H9 (cell line): ENCODE data around the gene CACFD1. TPM values are rescaled to one million over a fixed set of nuclear protein-coding genes. Genes with fewer than 3 reads are reported as not detected.

ENCODE experiments used
- DNase-seq: peaks from one replicate; pipeline ENCODE4 v3.0.0-alpha.2; 2017
- H2AFZ ChIP-seq: one replicate; pipeline ENCODE4 v1.6.1; 2013; ENCODE audit warnings: mild to moderate bottlenecking, low read length, control low read depth, moderate library complexity
- H2AK5ac ChIP-seq: 2 replicates; pipeline ENCODE4 v1.6.1; 2013; ENCODE audit warnings: low read length, control low read depth, mixed read lengths; ENCODE audit not compliant: insufficient read length
- H2BK120ac ChIP-seq: one replicate; pipeline ENCODE4 v1.6.1; 2013; ENCODE audit warnings: low read depth, mild to moderate bottlenecking, low read length, control low read depth, inconsistent platforms; ENCODE audit not compliant: poor library complexity, severe bottlenecking
- H2BK12ac ChIP-seq: 2 replicates; pipeline ENCODE4 v1.6.1; 2013; ENCODE audit warnings: low read length, control low read depth, mixed read lengths, low read depth; ENCODE audit not compliant: insufficient read length
- H2BK15ac ChIP-seq: 2 replicates; pipeline ENCODE4 v1.6.1; 2013; ENCODE audit warnings: low read depth, low read length, control low read depth
- H2BK20ac ChIP-seq: one replicate; pipeline ENCODE4 v1.6.1; 2013; ENCODE audit warnings: low read depth, mild to moderate bottlenecking, low read length, control low read depth, inconsistent platforms; ENCODE audit not compliant: poor library complexity, severe bottlenecking
- H2BK5ac ChIP-seq: 2 replicates; pipeline ENCODE4 v1.6.1; 2013; ENCODE audit warnings: low read length, control low read depth, mixed read lengths; ENCODE audit not compliant: insufficient read length
- H3K14ac ChIP-seq: 2 replicates; pipeline ENCODE4 v1.6.1; 2013; ENCODE audit warnings: low read length, control low read depth; ENCODE audit not compliant: insufficient read depth
- H3K18ac ChIP-seq: 2 replicates; pipeline ENCODE4 v1.6.1; 2013; ENCODE audit warnings: low read depth, mild to moderate bottlenecking, mixed read lengths, low read length, control low read depth; ENCODE audit not compliant: insufficient read length
- H3K23ac ChIP-seq: 2 replicates; pipeline ENCODE4 v1.6.1; 2013; ENCODE audit warnings: low read length, control low read depth, mixed read lengths, low read depth; ENCODE audit not compliant: insufficient read length
- H3K23me2 ChIP-seq: 2 replicates; pipeline ENCODE4 v1.6.1; 2013; ENCODE audit warnings: low read depth, mild to moderate bottlenecking, mixed read lengths, low read length, control low read depth; ENCODE audit not compliant: insufficient read length, poor library complexity, severe bottlenecking
- H3K27ac ChIP-seq: 2 replicates; pipeline ENCODE4 v1.5.1; 2013; ENCODE audit warnings: low read length, control low read depth, mixed read lengths, low read depth; ENCODE audit not compliant: insufficient read length
- H3K27me3 ChIP-seq: 2 replicates; pipeline ENCODE4 v1.6.1; 2013; ENCODE audit warnings: low read length, control low read depth, inconsistent platforms; ENCODE audit not compliant: insufficient read depth
- H3K4ac ChIP-seq: 2 replicates; pipeline ENCODE4 v1.6.1; 2013; ENCODE audit warnings: low read depth, mild to moderate bottlenecking, control low read depth, inconsistent platforms, low read length, moderate library complexity
- H3K4me1 ChIP-seq: 2 replicates; pipeline ENCODE4 v1.6.1; 2013; ENCODE audit warnings: low read length, control low read depth, inconsistent platforms; ENCODE audit not compliant: insufficient read depth
- H3K4me2 ChIP-seq: 2 replicates; pipeline ENCODE4 v1.6.1; 2013; ENCODE audit warnings: low read length, control low read depth, mixed read lengths; ENCODE audit not compliant: insufficient read length, insufficient read depth
- H3K56ac ChIP-seq: 2 replicates; pipeline ENCODE4 v1.6.1; 2013; ENCODE audit warnings: low read depth, mild to moderate bottlenecking, mixed read lengths, low read length, control low read depth; ENCODE audit not compliant: insufficient read length
- H3K79me1 ChIP-seq: 2 replicates; pipeline ENCODE4 v1.6.1; 2013; ENCODE audit warnings: low read depth, mild to moderate bottlenecking, moderate library complexity, low read length, control low read depth, inconsistent platforms; ENCODE audit not compliant: insufficient read depth, poor library complexity, severe bottlenecking
- H3K79me2 ChIP-seq: 2 replicates; pipeline ENCODE4 v1.6.1; 2013; ENCODE audit warnings: low read length, control low read depth, inconsistent platforms; ENCODE audit not compliant: insufficient read depth
- H3K9ac ChIP-seq: 2 replicates; pipeline ENCODE4 v1.6.1; 2013; ENCODE audit warnings: low read length, control low read depth, mixed read lengths; ENCODE audit not compliant: insufficient read length; ENCODE audit errors: extremely low read depth
- H3K9me3 ChIP-seq: one replicate; pipeline ENCODE4 v1.6.1; 2013; ENCODE audit warnings: low read depth, low read length, inconsistent platforms; ENCODE audit not compliant: control insufficient read depth
- H3T11ph ChIP-seq: one replicate; pipeline ENCODE4 v1.6.1; 2013; ENCODE audit warnings: mild to moderate bottlenecking, low read length, control low read depth, inconsistent platforms
- H4K20me1 ChIP-seq: one replicate; pipeline ENCODE4 v1.6.1; 2013; ENCODE audit not compliant: control insufficient read depth, insufficient read length, insufficient read depth
- H4K5ac ChIP-seq: 2 replicates; pipeline ENCODE4 v1.6.1; 2013; ENCODE audit warnings: low read depth, mild to moderate bottlenecking, mixed read lengths, low read length, control low read depth; ENCODE audit not compliant: insufficient read length
- H4K8ac ChIP-seq: replicated peaks from 2 replicates; pipeline ENCODE4 v1.6.1; 2013; ENCODE audit warnings: low read length, control low read depth, mixed read lengths, low read depth; ENCODE audit not compliant: insufficient read length
- H4K91ac ChIP-seq: 2 replicates; pipeline ENCODE4 v1.6.1; 2013; ENCODE audit warnings: low read depth, mild to moderate bottlenecking, moderate library complexity, mixed read lengths, low read length, control low read depth; ENCODE audit not compliant: insufficient read length
- H3K27ac Mint-ChIP-seq, 3 experiments: 2 replicates in 2 of 3; 3 replicates in 1 of 3; pipeline ENCODE4 v1.8.0; 2020 to 2021; ENCODE audit warnings: mixed read lengths in 3 of 3, mild to moderate bottlenecking in 1 of 3, moderate library complexity in 1 of 3
- H3K27me3 Mint-ChIP-seq: 2 replicates; pipeline ENCODE4 v1.8.0; 2021; ENCODE audit warnings: low read depth, mild to moderate bottlenecking, moderate library complexity, mixed read lengths
- H3K36me3 Mint-ChIP-seq, 3 experiments: 2 replicates in 2 of 3; 3 replicates in 1 of 3; pipeline ENCODE4 v1.8.0; 2020 to 2021; ENCODE audit warnings: low read depth in 3 of 3, mixed read lengths in 3 of 3; ENCODE audit not compliant: insufficient read depth in 1 of 3
- H3K4me1 Mint-ChIP-seq, 2 experiments: 2 replicates each; pipeline ENCODE4 v1.8.0; 2020; ENCODE audit warnings: mixed read lengths in 2 of 2
- H3K4me3 Mint-ChIP-seq, 2 experiments: 2 replicates in 1 of 2; 3 replicates in 1 of 2; pipeline ENCODE4 v1.8.0; 2020 to 2021; ENCODE audit warnings: mild to moderate bottlenecking in 2 of 2, mixed read lengths in 2 of 2, moderate library complexity in 1 of 2
- H3K9me3 Mint-ChIP-seq, 2 experiments: 2 replicates in 1 of 2; 3 replicates in 1 of 2; pipeline ENCODE4 v1.8.0; 2020; ENCODE audit warnings: mild to moderate bottlenecking in 2 of 2, mixed read lengths in 2 of 2, moderate library complexity in 1 of 2
- CTCF ChIP-seq: fragments of 200-600 bp; sonication (generic); conservative IDR thresholded peaks from 3 replicates; pipeline ENCODE4 v1.8.0; 2021; ENCODE audit warnings: antibody characterized with exemption, mild to moderate bottlenecking
- WGBS: extraction: QIAGEN DNeasy Blood & Tissue Kit; methylation state at CpG from one replicate; pipeline ENCODE4 v1.1.7; 2013; ENCODE audit warnings: missing lambda C conversion rate, low lambda C conversion rate, mixed read lengths; ENCODE audit not compliant: insufficient read length; ENCODE audit errors: extremely low coverage; 5-methylcytosine and 5-hydroxymethylcytosine counted together
- total RNA-seq: library from RNA; stranded (reverse); gene quantifications from 2 replicates; pipeline ENCODE4 v1.2.1, GENCODE V29; 2021

Gene CACFD1
- total RNA-seq, 1 experiment from 2014 or later: 20.0 TPM

- no CpG with 5 or more reads among the region's 5 CpGs for WGBS
- no peaks in the 10 kb centered on the region for H3K9me3 ChIP-seq
- H3K79me2 ChIP-seq: peaks cover 4% of the 10 kb centered on the region; the same call in 1 of the 2 replicates
- no peaks in the 10 kb centered on the region for H4K20me1 ChIP-seq
- Mint-ChIP-seq H3K36me3 (peaks cover 7 to 15% (median 9%) of the 10 kb centered on the region in 3 experiments; a peak in 4 of 7 replicates), H3K27me3 (no peaks in the 10 kb centered on the region; the same call in 1 of the 2 replicates), H3K4me3 (no peak overlapping the region; a peak in 1 of 5 replicates), H3K27ac (no peak overlapping the region; a peak in 1 of 7 replicates), H3K9me3 (peaks cover 2 to 3% of the 10 kb centered on the region in 2 experiments; a peak in 3 of 5 replicates), H3K4me1 (peaks cover 27 to 41% of the 10 kb centered on the region in 2 experiments)
- peaks cover 6% of the 10 kb centered on the region for H3K79me1 ChIP-seq
- H2AK5ac ChIP-seq: no peak overlapping the region
- H3K23me2 ChIP-seq: peaks cover 7% of the 10 kb centered on the region
- no peak overlapping the region for H4K91ac ChIP-seq
- no peak overlapping the region for H3K4ac ChIP-seq
- H3K27ac ChIP-seq: no peak overlapping the region
- no peaks in the 10 kb centered on the region for H3K27me3 ChIP-seq
- H2BK5ac ChIP-seq: no peak overlapping the region
- no peak overlapping the region for H2AFZ ChIP-seq
- H3K4me2 ChIP-seq: no peak overlapping the region
- no peak overlapping the region for H3K56ac ChIP-seq
- H3K4me1 ChIP-seq: peaks cover 5% of the 10 kb centered on the region; the same call in 1 of the 2 replicates
- H3K14ac ChIP-seq: no peak overlapping the region
- no peak overlapping the region for H2BK15ac ChIP-seq
- no peak for DNase-seq
- no peak overlapping the region for H2BK12ac ChIP-seq
- no peak overlapping the region for H2BK20ac ChIP-seq
- H3K9ac ChIP-seq: no peak overlapping the region
- H4K8ac ChIP-seq: no peak overlapping the region
- H2BK120ac ChIP-seq: no peak overlapping the region
- H3T11ph ChIP-seq: no peak overlapping the region
- H4K5ac ChIP-seq: no peak overlapping the region
- TF ChIP-seq CTCF: no peak
- H3K18ac ChIP-seq: no peak overlapping the region
- no peak overlapping the region for H3K23ac ChIP-seq
Observed at GRCh38 chr9:133420392-133420827, 39.4 kb upstream of the CACFD1 start.
